SJSA1 (cell line): ENCODE results near the gene FHIT. TPM values are rescaled to one million over a fixed set of nuclear protein-coding genes. Genes with fewer than 3 reads are reported as not detected.
"Not testable (repeated sequence)": the region's sequence is repeated elsewhere in the genome, so short reads cannot be mapped to it uniquely, and the experiment has no call there.

Experiments used
- DNase-seq, 2 experiments: peaks; one replicate each; pipeline ENCODE4 v3.0.0-alpha.2; 2015 to 2020; ENCODE audit warnings: low spot score in 2 of 2, low read depth in 1 of 2
- H3K27ac ChIP-seq: fragments of 250-450 bp; sonication (Bioruptor Pico); 2 replicates; pipeline ENCODE4 v1.5.1; 2020; ENCODE audit warnings: mild to moderate bottlenecking, moderate library complexity
- H3K27me3 ChIP-seq: fragments of 250-450 bp; sonication (Bioruptor Pico); replicated peaks from 2 replicates; pipeline ENCODE4 v1.5.1; 2020; ENCODE audit warnings: mild to moderate bottlenecking, moderate library complexity
- H3K36me3 ChIP-seq: fragments of 250-450 bp; sonication (Bioruptor Pico); 2 replicates; pipeline ENCODE4 v1.5.1; 2020; ENCODE audit warnings: mild to moderate bottlenecking
- H3K4me1 ChIP-seq: fragments of 250-450 bp; sonication (Bioruptor Pico); replicated peaks from 2 replicates; pipeline ENCODE4 v1.6.1; 2021; ENCODE audit warnings: mild to moderate bottlenecking
- H3K4me3 ChIP-seq: fragments of 250-450 bp; sonication (Bioruptor Pico); 2 replicates; pipeline ENCODE4 v1.5.1; 2020; ENCODE audit warnings: mild to moderate bottlenecking
- H3K9me3 ChIP-seq: fragments of 250-450 bp; sonication (Bioruptor Pico); replicated peaks from 2 replicates; pipeline ENCODE4 v1.5.1; 2020; ENCODE audit warnings: mild to moderate bottlenecking
- total RNA-seq: library from RNA; depleted of rRNA; stranded (reverse); fragments of >200 nt; shearing (Covaris generic); gene quantifications from 2 replicates; pipeline ENCODE4 v1.2.3, GENCODE V29; 2014

Gene FHIT
- total RNA-seq, 1 experiment from 2014 or later, result not detected

GRCh38 chr3:60673123-60673522, 578.1 kb downstream of the FHIT start:
- peak in 1 of 2 experiments; percentile 15 for DNase-seq
- Histone ChIP-seq H3K4me3 (no peak overlapping the region), H3K4me1 (no peaks in the 10 kb centered on the region), H3K27me3 (no peaks in the 10 kb centered on the region), H3K36me3 (no peaks in the 10 kb centered on the region), H3K27ac (no peak overlapping the region; the same call in 1 of the 2 replicates), H3K9me3 (no peaks in the 10 kb centered on the region)

GRCh38 chr3:60672337-60672736, 578.9 kb downstream of the FHIT start:
- H3K27me3 ChIP-seq, H3K4me1 ChIP-seq, H3K36me3 ChIP-seq, H3K4me3 ChIP-seq, H3K9me3 ChIP-seq, DNase-seq, H3K27ac ChIP-seq: not testable (repeated sequence)

- Histone ChIP-seq H3K27me3 (no peaks in the 10 kb centered on the region), H3K36me3 (no peaks in the 10 kb centered on the region), H3K9me3 (no peaks in the 10 kb centered on the region), H3K27ac (no peak overlapping the region), H3K4me3 (no peak overlapping the region), H3K4me1 (no peaks in the 10 kb centered on the region)
- no peak for DNase-seq
Observed at GRCh38 chr3:60669636-60670035, 581.6 kb downstream of the FHIT start.

GRCh38 chr3:60660026-60660425, 591.2 kb downstream of the FHIT start:
- Histone ChIP-seq H3K36me3 (no peaks in the 10 kb centered on the region), H3K4me3 (no peak overlapping the region), H3K27me3 (no peaks in the 10 kb centered on the region), H3K27ac (no peak overlapping the region), H3K9me3 (no peaks in the 10 kb centered on the region), H3K4me1 (no peaks in the 10 kb centered on the region)
- DNase-seq, result no peak

GRCh38 chr3:60659098-60659497, 592.2 kb downstream of the FHIT start:
- H3K4me3 ChIP-seq, result no peak overlapping the region
- H3K9me3 ChIP-seq, result no peaks in the 10 kb centered on the region
- no peak for DNase-seq
- no peak overlapping the region for H3K27ac ChIP-seq
- H3K36me3 ChIP-seq, result no peaks in the 10 kb centered on the region
- H3K27me3 ChIP-seq, result no peaks in the 10 kb centered on the region
- no peaks in the 10 kb centered on the region for H3K4me1 ChIP-seq

GRCh38 chr3:60657972-60658371, 593.3 kb downstream of the FHIT start:
- DNase-seq, result no peak
- H3K27me3 ChIP-seq, result no peaks in the 10 kb centered on the region
- H3K27ac ChIP-seq, result no peak overlapping the region
- H3K36me3 ChIP-seq, result no peaks in the 10 kb centered on the region
- no peak overlapping the region for H3K4me3 ChIP-seq
- no peaks in the 10 kb centered on the region for H3K4me1 ChIP-seq
- H3K9me3 ChIP-seq, result no peaks in the 10 kb centered on the region

- H3K27ac ChIP-seq, result no peak overlapping the region
- no peaks in the 10 kb centered on the region for H3K36me3 ChIP-seq
- no peaks in the 10 kb centered on the region for H3K4me1 ChIP-seq
- no peaks in the 10 kb centered on the region for H3K9me3 ChIP-seq
- H3K27me3 ChIP-seq, result no peaks in the 10 kb centered on the region
- no peak overlapping the region for H3K4me3 ChIP-seq
- DNase-seq, result no peak
Observed at GRCh38 chr3:60652829-60653228, 598.4 kb downstream of the FHIT start.

GRCh38 chr3:60651799-60652198, 599.5 kb downstream of the FHIT start:
- Histone ChIP-seq H3K36me3 (no peaks in the 10 kb centered on the region), H3K4me3 (no peak overlapping the region), H3K27ac (no peak overlapping the region), H3K9me3 (no peaks in the 10 kb centered on the region), H3K27me3 (no peaks in the 10 kb centered on the region), H3K4me1 (no peaks in the 10 kb centered on the region)
- no peak for DNase-seq

GRCh38 chr3:60650171-60650570, 601.1 kb downstream of the FHIT start:
- Histone ChIP-seq H3K4me1 (no peaks in the 10 kb centered on the region), H3K4me3 (no peak overlapping the region), H3K36me3 (no peaks in the 10 kb centered on the region), H3K9me3 (no peaks in the 10 kb centered on the region), H3K27me3 (no peaks in the 10 kb centered on the region), H3K27ac (no peak overlapping the region)
- DNase-seq, result no peak

GRCh38 chr3:60645801-60646200, 605.5 kb downstream of the FHIT start:
- Histone ChIP-seq H3K36me3 (no peaks in the 10 kb centered on the region), H3K27ac (no peak overlapping the region), H3K4me1 (no peaks in the 10 kb centered on the region), H3K4me3 (no peak overlapping the region), H3K9me3 (no peaks in the 10 kb centered on the region), H3K27me3 (no peaks in the 10 kb centered on the region)
- no peak for DNase-seq

- Histone ChIP-seq H3K27me3 (no peaks in the 10 kb centered on the region), H3K36me3 (no peaks in the 10 kb centered on the region), H3K27ac (no peak overlapping the region), H3K9me3 (no peaks in the 10 kb centered on the region), H3K4me1 (no peaks in the 10 kb centered on the region), H3K4me3 (no peak overlapping the region)
- DNase-seq, result no peak
Observed at GRCh38 chr3:60643831-60644230, 607.4 kb downstream of the FHIT start.

- no peak overlapping the region for H3K27ac ChIP-seq
- H3K36me3 ChIP-seq, result no peaks in the 10 kb centered on the region
- no peaks in the 10 kb centered on the region for H3K27me3 ChIP-seq
- no peak overlapping the region for H3K4me3 ChIP-seq
- H3K4me1 ChIP-seq, result no peaks in the 10 kb centered on the region
- DNase-seq, result no peak
- no peaks in the 10 kb centered on the region for H3K9me3 ChIP-seq
Observed at GRCh38 chr3:60641354-60641753, 609.9 kb downstream of the FHIT start.

GRCh38 chr3:60636846-60637245, 614.4 kb downstream of the FHIT start:
- Histone ChIP-seq H3K9me3 (no peaks in the 10 kb centered on the region), H3K27me3 (no peaks in the 10 kb centered on the region), H3K36me3 (no peaks in the 10 kb centered on the region), H3K4me3 (no peak overlapping the region), H3K4me1 (no peaks in the 10 kb centered on the region), H3K27ac (no peak overlapping the region)
- DNase-seq, result no peak

- DNase-seq, result no peak
- Histone ChIP-seq H3K9me3 (no peaks in the 10 kb centered on the region), H3K4me3 (no peak overlapping the region), H3K27me3 (no peaks in the 10 kb centered on the region), H3K4me1 (no peaks in the 10 kb centered on the region), H3K36me3 (no peaks in the 10 kb centered on the region), H3K27ac (no peak overlapping the region)
Observed at GRCh38 chr3:60633644-60634043, 617.6 kb downstream of the FHIT start.

- Histone ChIP-seq H3K27me3 (no peaks in the 10 kb centered on the region), H3K27ac (no peak overlapping the region), H3K4me3 (no peak overlapping the region), H3K9me3 (no peaks in the 10 kb centered on the region), H3K4me1 (no peaks in the 10 kb centered on the region), H3K36me3 (no peaks in the 10 kb centered on the region)
- DNase-seq, result no peak
Observed at GRCh38 chr3:60631509-60631908, 619.7 kb downstream of the FHIT start.
